GM12878 (cell line): Measurements from ENCODE around the gene SUFU. TPM values are rescaled to one million over a fixed set of nuclear protein-coding genes. Genes with fewer than 3 reads are reported as not detected.

Experiments
- ATF2 ChIP-seq: IDR thresholded peaks from 2 replicates; pipeline ENCODE4 v1.6.1; 2012; ENCODE audit warnings: low read length, inconsistent platforms
- DPF2 ChIP-seq: fragments of 450-650 bp; IDR thresholded peaks from 2 replicates; pipeline ENCODE4 v1.6.1; 2017; ENCODE audit warnings: mild to moderate bottlenecking
- E4F1 ChIP-seq: fragments of 450-650 bp; IDR thresholded peaks from 2 replicates; pipeline ENCODE4 v1.6.1; 2018; ENCODE audit warnings: borderline replicate concordance, mild to moderate bottlenecking; ENCODE audit not compliant: partially characterized antibody
- ELK1 ChIP-seq: IDR thresholded peaks from 2 replicates; pipeline ENCODE4 v1.6.1; 2012; ENCODE audit warnings: low read depth, low read length, improper control_type of control experiment
- KAT2A ChIP-seq: conservative IDR thresholded peaks from 2 replicates; pipeline ENCODE4 v1.6.1; 2011; ENCODE audit warnings: low read depth, low read length; ENCODE audit not compliant: control insufficient read depth
- MEF2A ChIP-seq: IDR thresholded peaks from 2 replicates; pipeline ENCODE4 v1.6.1; 2011; ENCODE audit warnings: low read depth, mild to moderate bottlenecking, low read length, moderate library complexity; ENCODE audit not compliant: insufficient read depth
- MXI1 ChIP-seq: fragments of 150-350 bp; IDR thresholded peaks from 2 replicates; pipeline ENCODE4 v1.6.1; 2011; ENCODE audit warnings: low read depth, mild to moderate bottlenecking, inconsistent platforms, low read length, improper control_type of control experiment
- NKRF ChIP-seq: fragments of 450-650 bp; conservative IDR thresholded peaks from 2 replicates; pipeline ENCODE4 v1.6.1; 2017; ENCODE audit warnings: mild to moderate bottlenecking, moderate library complexity
- NR2C1 ChIP-seq: fragments of 450-650 bp; IDR thresholded peaks from 2 replicates; pipeline ENCODE4 v1.6.1; 2017; ENCODE audit warnings: antibody characterized with exemption, mild to moderate bottlenecking, moderate library complexity
- PAX5 ChIP-seq: IDR thresholded peaks from 2 replicates; pipeline ENCODE4 v1.6.1; 2011; ENCODE audit warnings: low read depth, low read length, borderline replicate concordance
- POLR2AphosphoS2 ChIP-seq: IDR thresholded peaks from 2 replicates; pipeline ENCODE4 v1.6.1; 2011; ENCODE audit warnings: low read depth, mild to moderate bottlenecking, low read length, improper control_type of control experiment, moderate library complexity
- POLR2AphosphoS5 ChIP-seq: IDR thresholded peaks from 2 replicates; pipeline ENCODE4 v1.6.1; 2011; ENCODE audit warnings: mild to moderate bottlenecking, low read length, inconsistent platforms
- RFX5 ChIP-seq: IDR thresholded peaks from 2 replicates; pipeline ENCODE4 v1.6.1; 2011; ENCODE audit warnings: low read depth, low read length, improper control_type of control experiment
- SREBF2 ChIP-seq: IDR thresholded peaks from 2 replicates; pipeline ENCODE4 v1.6.1; 2012; ENCODE audit warnings: mild to moderate bottlenecking, low read length
- WRNIP1 ChIP-seq: IDR thresholded peaks from 2 replicates; pipeline ENCODE4 v1.6.1; 2011; ENCODE audit warnings: low read depth, low read length, improper control_type of control experiment, borderline replicate concordance
- ZBTB40 ChIP-seq: fragments of 450-650 bp; IDR thresholded peaks from 2 replicates; pipeline ENCODE4 v1.6.1; 2016; ENCODE audit warnings: mild to moderate bottlenecking, moderate library complexity, borderline replicate concordance
- ZNF217 ChIP-seq: fragments of 450-650 bp; IDR thresholded peaks from 2 replicates; pipeline ENCODE4 v1.6.1; 2017; ENCODE audit warnings: antibody characterized with exemption, mild to moderate bottlenecking
- ZNF24 ChIP-seq: fragments of 450-650 bp; IDR thresholded peaks from 2 replicates; pipeline ENCODE4 v1.6.1; 2017; ENCODE audit warnings: antibody characterized with exemption, mild to moderate bottlenecking
- polyA plus RNA-seq, 11 experiments: library from polyadenylated mRNA; depleted of rRNA in 4 of 11; unstranded in 6 of 11; stranded (reverse) in 5 of 11; fragments of >200 nt; fragmentation: Nextera tagmentation in 4 of 11; fragmentation: Illumina TruSeq in 1 of 11; extraction: Ambion mirVana in 4 of 11; extraction: Trizol in 1 of 11; gene quantifications; 1 replicate in 1 of 11; 2 replicates in 10 of 11; pipeline versions ENCODE4 v1.2.1 to v1.2.3, GENCODE V29; 2011 to 2016; ENCODE audit warnings: inconsistent platforms in 2 of 11, missing spikeins in 2 of 11, low read depth in 1 of 11
- total RNA-seq, 4 experiments: library from RNA; depleted of rRNA in 3 of 4; stranded (reverse); fragments of >200 nt in 3 of 4; fragmentation: Illumina TruSeq in 1 of 4; extraction: Trizol in 1 of 4; gene quantifications; 2 replicates each; pipeline versions ENCODE4 v1.2.1 to v1.2.3, GENCODE V29; 2013 to 2021

The SUFU gene
- total and polyA plus RNA-seq, 10 of the 15 experiments (the other 5 are each of a cell fraction or from before 2014, with no cell fraction given) = 0.68 to 7.7 (median 2.4) TPM

- peak; percentile 62; the same call in 1 of the 2 replicates for TF ChIP-seq ZBTB40
- peak; percentile 74 for TF ChIP-seq DPF2
- 0 out of 2 replicates have a peak, but pooled peaks have one; percentile 11 for TF ChIP-seq NR2C1
- no peak for TF ChIP-seq KAT2A
- TF ChIP-seq ELK1 = peak; percentile 31; the same call in 1 of the 2 replicates
- peak; percentile 42; the same call in 1 of the 2 replicates for TF ChIP-seq RFX5
- no peak for TF ChIP-seq SREBF2
- peak; percentile 37; the same call in 1 of the 2 replicates for TF ChIP-seq ZNF217
- TF ChIP-seq MXI1 = no peak
- peak; percentile 32 for TF ChIP-seq E4F1
- 0 out of 2 replicates have a peak, but pooled peaks have one; percentile 16 for TF ChIP-seq ZNF24
- TF ChIP-seq MEF2A = no peak
- TF ChIP-seq POLR2AphosphoS5 = peak; percentile 69; the same call in 1 of the 2 replicates
- no peak for TF ChIP-seq WRNIP1
- TF ChIP-seq POLR2AphosphoS2 = peak; percentile 74
- TF ChIP-seq ATF2 = no peak
- peak; percentile 83 for TF ChIP-seq NKRF
- peak; percentile 48; the same call in 1 of the 2 replicates for TF ChIP-seq PAX5
These were observed 138.3 kb downstream of the SUFU start (continued) for GRCh38 chr10:102641880-102642735.
